HG03354 (cell line): ENCODE measurements around the gene CUL5.
"Not testable (repeated sequence)": the region's sequence is repeated elsewhere in the genome, so short reads cannot be mapped to it uniquely, and the experiment has no call there.

ENCODE experiments used
- ATAC-seq: cut with Tn5 transposase; IDR thresholded peaks from one replicate; pipeline ENCODE4 v1.9.1; 2021; ENCODE audit warnings: mild to moderate bottlenecking; ENCODE audit not compliant: unreplicated experiment, poor library complexity, severe bottlenecking

Gene CUL5

DNA sequence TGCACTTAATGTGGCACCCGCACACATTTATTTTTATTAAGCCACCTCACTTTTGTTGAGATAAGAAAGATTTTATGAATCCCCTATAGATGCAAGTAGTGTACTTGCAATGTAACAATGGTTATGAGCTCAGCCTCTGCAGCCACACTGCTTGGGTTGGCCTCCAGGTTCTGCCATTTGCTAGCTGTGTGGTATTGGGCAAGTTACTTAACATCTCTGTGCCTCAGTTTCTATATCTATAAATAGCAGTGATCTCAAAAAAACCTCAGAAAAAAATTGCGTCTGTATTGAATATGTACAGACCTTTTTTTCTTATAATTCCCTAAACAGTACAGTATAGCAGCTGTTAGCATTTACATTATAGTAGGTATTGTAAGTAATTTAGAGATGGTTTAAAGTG, 10.0 kb downstream of the CUL5 start:
- ATAC-seq = no peak

- no peak for ATAC-seq
Measured at GRCh38 chr11:108019870-108020540, 11.3 kb downstream of the CUL5 start.

- ATAC-seq = peak; percentile 96
Measured at GRCh38 chr11:108025387-108026080, 16.8 kb downstream of the CUL5 start.

DNA sequence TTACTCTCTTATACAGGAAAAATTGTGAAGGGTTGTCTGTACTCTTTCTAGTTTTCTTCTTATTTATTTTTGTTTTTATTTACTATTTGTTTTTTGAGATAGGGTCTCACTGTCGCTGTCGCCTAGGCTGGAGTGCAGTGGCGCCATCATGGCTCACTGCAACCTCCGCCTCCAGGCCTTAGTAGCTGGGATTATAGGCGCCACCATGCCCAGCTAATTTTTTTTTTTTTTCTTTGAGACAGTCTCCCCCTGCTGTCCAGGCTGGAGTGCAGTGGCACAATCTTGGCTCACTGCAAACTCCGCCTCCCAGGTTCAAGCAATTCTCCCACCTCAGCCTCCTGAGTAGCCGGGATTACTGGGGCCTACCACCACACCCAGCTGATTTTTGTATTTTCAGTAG, 18.4 kb downstream of the CUL5 start:
- no peak for ATAC-seq

- not testable (repeated sequence) for ATAC-seq
Measured at GRCh38 chr11:108028822-108029441, 20.2 kb downstream of the CUL5 start.

DNA sequence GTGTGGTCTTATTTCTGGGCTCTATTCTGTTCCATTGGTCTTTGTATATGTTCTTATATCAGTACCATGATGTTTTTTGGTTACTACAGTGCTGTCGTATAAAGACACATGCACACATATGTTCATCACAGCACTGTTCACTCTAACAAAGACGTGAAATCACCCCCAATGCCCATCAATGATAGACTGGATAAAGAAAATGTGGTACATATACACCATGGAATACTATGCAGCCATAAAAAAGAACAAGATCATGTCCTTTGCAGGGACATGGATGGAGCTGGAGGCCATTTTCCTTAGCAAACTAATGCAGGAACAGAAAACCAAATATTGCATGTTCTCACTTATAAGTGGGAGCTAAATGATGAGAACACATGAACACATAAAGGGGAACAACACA, 22.9 kb downstream of the CUL5 start:
- ATAC-seq = not testable (repeated sequence)

DNA sequence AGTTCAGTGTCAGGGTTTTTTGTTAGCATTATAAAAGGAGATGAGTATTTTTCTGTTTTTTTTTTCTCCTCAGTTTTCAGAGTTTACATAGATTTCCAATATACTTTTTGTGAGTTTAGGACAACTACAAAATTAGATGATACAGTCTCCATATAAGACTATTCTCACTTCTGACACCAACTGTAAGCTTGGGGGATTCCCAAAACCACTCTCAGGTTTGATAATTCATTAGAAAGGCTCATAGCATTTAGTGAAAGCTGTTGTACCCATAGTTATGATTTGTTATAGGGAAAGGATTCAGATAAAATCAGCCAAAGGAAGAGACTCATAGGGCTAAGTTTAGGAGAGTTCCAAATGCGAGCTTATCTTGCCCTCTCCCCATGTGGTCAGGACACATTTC, 24.1 kb downstream of the CUL5 start:
- no peak for ATAC-seq

DNA sequence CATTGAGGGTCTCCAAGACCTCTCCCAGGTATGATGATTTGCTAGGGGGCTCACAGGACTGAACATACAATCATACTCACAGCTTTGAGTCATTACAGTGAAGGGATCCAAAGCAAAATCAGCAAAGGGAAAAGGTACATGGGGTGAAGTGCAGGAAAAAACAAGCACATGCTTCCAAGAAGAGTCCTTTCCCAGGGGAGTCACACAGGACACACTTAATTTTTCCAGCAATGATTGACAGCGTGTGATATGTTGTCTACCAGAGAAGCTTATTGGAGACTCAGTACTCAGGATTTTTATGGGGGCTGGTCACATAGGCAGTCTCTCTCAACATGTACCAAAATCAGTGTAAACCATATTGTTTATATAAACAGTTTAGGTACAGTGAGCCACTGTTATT, 25.3 kb downstream of the CUL5 start:
- ATAC-seq = no peak

DNA sequence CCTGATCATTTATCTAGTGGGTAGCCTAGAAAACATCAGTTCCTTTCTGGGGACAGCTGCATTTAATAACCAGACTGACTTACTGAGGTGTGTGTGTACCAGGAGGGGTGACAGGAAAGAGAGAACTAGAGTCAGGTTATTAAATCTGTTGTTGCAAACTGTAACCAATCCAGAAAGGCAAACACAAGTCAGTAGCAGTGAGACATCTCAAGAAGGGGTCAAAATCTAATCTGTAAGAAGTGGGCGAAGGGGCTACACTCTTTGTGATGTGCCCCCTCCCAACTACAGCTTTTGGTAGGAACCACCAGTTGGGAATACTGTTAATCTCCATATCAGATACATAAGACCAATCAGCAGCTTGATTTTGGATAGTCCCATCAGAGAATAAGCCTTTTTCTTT, 26.3 kb downstream of the CUL5 start:
- no peak for ATAC-seq

GRCh38 chr11:108035690-108036089, 27.0 kb downstream of the CUL5 start:
- ATAC-seq = no peak

DNA sequence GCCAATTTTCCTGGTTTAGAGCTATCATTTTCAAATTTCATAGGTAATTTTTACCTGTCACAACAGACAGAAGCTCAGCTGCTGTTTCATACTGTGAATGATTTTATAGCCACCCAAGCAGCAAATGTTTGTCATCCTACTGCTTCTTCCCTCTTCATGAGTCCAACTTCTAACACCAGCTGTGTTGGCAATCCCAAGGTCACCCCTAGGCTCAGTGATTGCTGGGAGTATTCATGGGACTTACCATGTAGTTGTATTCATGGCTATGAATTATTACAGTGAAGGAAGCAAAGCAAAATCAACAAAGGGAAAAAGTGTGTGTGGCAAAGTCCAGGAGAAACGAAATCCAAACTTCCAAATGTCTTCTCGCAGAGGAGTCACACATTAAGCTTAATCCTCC, 28.5 kb downstream of the CUL5 start:
- no peak for ATAC-seq

DNA sequence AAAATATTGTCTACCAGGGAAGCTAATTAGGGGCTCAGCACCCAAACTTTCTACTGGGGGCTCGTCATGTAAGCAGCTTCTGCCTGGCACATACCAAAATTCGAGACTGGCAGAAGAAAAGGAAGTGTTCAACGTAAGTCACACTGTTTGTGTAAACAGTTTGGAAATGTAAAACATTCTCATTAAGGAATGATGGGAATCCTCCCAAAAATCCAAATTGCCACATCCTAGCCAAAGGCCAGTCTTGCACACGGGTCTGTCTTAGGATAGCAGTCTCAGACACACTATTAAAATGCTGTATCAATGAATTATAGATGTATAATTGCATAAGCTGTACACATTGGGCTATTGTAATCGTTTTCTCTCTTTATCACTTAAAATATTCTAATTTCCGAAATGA, 28.9 kb downstream of the CUL5 start:
- no peak for ATAC-seq

DNA sequence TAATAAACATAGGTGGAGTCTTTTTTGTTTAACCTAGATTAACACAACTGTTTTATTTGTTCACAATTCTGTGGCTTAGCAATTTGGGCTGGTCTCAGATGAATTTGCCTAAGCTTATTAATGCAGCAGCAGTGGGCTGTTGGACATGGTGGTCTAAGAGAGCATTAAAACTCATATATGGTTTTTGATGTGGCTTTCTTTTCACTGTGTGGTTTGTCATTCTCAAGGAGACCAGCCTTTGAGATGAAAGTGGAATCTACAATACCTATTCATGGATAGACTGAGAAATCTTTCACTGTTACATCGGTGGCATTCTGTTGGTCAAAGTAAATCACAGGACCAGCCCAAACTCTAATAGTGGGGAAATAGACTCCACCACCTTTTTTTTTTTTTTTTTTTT, 39.6 kb downstream of the CUL5 start:
- no peak for ATAC-seq

DNA sequence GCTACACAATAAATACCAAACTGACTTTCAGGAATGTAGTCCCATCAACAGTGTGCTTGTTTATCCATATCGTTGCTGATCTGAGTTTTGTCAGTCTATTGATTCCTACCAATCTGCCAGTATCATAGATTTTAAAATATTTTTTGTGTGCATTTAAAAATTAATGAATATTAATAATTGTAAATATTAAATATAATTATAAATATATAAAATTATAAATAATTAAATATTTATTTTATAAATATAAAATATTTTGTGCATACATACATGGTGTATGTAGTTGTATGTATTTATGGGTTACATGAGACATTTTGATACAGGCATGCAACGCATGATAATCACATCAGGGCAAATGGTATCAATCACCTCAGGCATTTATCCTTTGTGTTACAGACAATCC, 53.6 kb downstream of the CUL5 start:
- no peak for ATAC-seq

- ATAC-seq = no peak
Measured at GRCh38 chr11:108063410-108063809, 54.7 kb downstream of the CUL5 start.

- peak; percentile 77 for ATAC-seq
Measured at GRCh38 chr11:108069947-108070346, 61.2 kb downstream of the CUL5 start.

- ATAC-seq = no peak
Measured at GRCh38 chr11:108084811-108085210, 76.1 kb downstream of the CUL5 start.

DNA sequence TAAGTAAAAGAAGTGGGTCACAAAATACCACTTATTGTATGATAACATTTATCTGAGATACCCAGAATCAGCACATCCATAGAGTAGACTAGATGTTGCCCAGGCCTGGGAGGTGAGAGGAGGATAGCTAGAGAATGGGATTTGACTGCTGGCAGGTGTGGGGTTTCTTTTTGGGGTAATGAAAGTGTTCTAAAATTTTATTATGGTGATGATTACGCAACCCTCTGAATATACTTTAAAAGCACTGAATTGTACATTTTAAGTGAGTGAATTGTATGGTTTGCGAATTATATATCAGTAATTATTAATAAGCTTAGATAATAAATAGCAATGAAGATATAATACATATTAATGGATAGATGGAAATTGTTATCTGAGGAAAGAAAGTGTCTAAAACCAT, 77.0 kb downstream of the CUL5 start:
- no peak for ATAC-seq

- no peak for ATAC-seq
Measured at GRCh38 chr11:108092134-108092533, 83.4 kb downstream of the CUL5 start.

DNA sequence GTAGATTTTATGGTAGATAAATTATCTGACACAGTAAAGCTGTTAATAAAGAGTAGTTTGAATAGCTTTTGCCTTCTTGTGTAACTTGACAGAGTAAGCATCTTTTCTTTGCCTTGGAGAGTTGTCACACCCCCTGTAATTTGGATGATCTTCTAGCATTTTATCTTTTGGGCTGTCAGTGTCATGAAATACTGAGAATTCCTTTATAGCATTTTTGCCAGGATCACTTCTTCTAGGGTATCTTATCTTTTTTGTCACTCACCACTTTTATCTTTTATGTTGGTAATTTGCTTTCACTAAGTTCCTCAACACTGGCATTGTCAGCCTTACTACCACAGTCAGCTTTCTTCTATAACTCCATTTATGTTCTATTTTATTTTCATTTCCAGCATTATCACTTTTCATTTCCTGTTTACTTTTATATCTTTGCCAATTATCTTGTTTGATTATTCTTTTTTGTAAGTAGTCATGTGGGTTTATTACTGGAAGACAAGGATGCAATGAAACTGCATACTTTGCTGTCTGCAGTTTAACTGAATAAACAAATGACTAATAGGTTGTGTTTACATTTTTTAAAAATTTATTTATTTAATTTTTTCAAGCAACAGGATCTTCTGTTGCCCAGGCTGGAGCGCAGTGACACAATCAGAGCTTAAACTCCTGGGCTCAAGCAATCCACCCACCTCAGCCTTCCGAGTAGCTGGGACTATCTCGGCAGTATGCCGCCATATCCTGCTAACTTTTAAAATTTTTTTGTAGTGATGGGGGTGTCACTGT, 84.6 kb downstream of the CUL5 start:
- ATAC-seq = no peak
